Fibroblast of the aortic adventitia (primary cell): Measurements from ENCODE around the gene ARID3A. TPM values are rescaled to one million over a fixed set of nuclear protein-coding genes. Genes with fewer than 3 reads are reported as not detected.
"Not testable (repeated sequence)": the region's sequence is repeated elsewhere in the genome, so short reads cannot be mapped to it uniquely, and the experiment has no call there.

Experiments
- DNase-seq: peaks from one replicate; pipeline ENCODE4 v3.0.0-alpha.2; 2010; ENCODE audit warnings: low read depth
- H3K4me3 ChIP-seq: 2 replicates; pipeline ENCODE4 v1.5.1; 2011; ENCODE audit warnings: low read depth, mild to moderate bottlenecking, control low read depth, low read length, moderate library complexity
- total RNA-seq: library from RNA; depleted of rRNA; stranded (reverse); fragments of >200 nt; gene quantifications from 2 replicates; pipeline ENCODE4 v1.2.3, GENCODE V29; 2012; ENCODE audit warnings: low replicate concordance
- TF ChIP-seq, protein P1 (sequence below): IDR thresholded peaks from 2 replicates; pipeline ENCODE4 v1.5.1; 2011; ENCODE audit warnings: mild to moderate bottlenecking, low read length, control low read depth, inconsistent platforms; ENCODE audit not compliant: insufficient read depth

Gene ARID3A
- total RNA-seq, 1 donor: 11.2 TPM

DNA sequence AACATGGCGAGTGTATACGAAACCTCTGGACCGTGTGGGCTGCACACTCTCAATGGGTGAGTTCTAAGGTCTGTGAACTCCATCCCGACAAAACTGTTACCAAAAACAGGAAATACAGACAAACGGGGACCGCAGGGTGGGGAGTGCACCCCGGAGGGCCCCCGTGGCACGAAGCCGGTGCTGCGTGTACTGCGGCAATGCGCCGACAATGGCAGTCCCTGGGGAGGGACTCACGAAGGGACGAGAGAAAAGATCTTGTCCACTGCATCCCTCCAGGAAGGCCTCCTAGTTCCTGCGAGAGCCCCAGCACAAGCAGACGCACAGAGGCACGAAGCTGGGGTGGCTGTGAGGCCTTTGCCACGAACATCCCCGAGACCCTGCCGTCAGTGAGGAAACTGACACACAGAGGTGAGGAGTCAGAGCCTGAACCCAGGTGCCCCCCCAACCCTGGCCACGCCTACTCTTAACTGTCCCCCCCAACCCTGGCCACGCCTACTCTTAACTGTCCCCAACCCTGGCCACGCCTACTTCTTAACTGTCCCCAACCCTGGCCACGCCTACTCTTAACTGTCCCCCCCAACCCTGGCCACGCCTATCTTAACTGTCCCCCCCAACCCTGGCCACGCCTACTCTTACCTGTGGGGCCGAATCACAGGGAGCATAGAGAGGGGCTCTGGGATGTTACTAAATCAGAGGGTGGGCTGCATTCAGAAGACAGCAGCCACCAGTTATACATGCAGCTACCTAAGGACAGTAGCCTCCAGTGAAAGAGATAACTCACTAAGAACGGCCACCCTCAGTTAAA is 37.1 kb upstream of the ARID3A start:
- no peak for DNase-seq
- H3K4me3 ChIP-seq: no peak overlapping the region
- TF ChIP-seq, protein P1, sequence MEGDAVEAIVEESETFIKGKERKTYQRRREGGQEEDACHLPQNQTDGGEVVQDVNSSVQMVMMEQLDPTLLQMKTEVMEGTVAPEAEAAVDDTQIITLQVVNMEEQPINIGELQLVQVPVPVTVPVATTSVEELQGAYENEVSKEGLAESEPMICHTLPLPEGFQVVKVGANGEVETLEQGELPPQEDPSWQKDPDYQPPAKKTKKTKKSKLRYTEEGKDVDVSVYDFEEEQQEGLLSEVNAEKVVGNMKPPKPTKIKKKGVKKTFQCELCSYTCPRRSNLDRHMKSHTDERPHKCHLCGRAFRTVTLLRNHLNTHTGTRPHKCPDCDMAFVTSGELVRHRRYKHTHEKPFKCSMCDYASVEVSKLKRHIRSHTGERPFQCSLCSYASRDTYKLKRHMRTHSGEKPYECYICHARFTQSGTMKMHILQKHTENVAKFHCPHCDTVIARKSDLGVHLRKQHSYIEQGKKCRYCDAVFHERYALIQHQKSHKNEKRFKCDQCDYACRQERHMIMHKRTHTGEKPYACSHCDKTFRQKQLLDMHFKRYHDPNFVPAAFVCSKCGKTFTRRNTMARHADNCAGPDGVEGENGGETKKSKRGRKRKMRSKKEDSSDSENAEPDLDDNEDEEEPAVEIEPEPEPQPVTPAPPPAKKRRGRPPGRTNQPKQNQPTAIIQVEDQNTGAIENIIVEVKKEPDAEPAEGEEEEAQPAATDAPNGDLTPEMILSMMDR: no peak

DNA sequence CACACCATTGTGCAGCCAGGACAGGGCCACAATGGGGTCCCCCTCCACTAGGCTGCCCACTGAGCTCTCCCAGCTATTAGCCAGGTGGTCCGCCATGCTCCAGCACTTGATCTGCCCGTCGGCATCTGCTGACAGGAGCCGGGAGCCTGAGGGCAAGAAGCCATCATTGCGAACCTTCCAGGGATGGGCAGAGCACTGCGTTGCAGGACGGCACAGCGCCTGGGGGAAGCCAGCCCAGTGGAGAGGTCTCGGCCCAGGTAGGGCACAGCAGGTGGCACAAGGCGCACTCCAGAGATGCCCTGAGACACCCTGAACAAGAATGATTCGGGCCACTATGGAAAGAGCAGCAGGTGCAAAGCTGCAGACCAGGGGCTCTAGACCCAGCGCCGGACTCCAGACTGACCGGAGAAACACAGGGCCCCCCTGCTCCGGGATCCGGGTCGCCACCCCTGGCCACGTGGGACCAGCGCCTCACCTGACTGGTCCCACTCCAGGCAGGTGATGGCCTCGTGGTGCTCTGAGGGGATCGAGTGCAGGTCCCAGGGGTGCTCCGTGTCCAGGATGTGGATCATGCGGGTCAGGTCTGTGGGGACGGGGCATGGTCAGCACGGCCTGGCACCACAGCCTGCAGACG is 36.1 kb upstream of the ARID3A start:
- DNase-seq: no peak
- TF ChIP-seq, protein P1: no peak

DNA sequence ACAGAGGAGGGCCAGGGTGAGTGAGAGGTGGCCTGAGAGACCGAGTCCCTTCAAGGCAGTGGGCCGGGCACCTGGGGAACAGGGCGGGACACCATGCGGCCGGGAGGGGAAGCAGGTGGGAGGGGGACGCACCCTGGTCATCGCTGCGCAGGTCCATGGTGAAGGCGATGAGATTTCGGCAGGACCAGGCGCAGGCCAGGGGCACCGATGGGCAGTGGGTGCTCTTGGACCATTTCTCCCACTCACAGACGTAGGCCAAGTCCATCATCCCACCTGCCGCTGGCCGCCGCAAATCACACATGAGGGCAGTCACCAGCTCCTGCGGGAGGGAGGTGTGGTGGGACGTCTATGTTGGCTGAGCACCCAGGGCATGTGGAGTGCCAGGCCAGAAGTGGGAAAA is 35.0 kb upstream of the ARID3A start:
- TF ChIP-seq, protein P1: no peak
- DNase-seq: no peak
- no peak overlapping the region for H3K4me3 ChIP-seq

More for the DNA sequence above, 36.1 kb upstream of the ARID3A start:
- no peak overlapping the region for H3K4me3 ChIP-seq

DNA sequence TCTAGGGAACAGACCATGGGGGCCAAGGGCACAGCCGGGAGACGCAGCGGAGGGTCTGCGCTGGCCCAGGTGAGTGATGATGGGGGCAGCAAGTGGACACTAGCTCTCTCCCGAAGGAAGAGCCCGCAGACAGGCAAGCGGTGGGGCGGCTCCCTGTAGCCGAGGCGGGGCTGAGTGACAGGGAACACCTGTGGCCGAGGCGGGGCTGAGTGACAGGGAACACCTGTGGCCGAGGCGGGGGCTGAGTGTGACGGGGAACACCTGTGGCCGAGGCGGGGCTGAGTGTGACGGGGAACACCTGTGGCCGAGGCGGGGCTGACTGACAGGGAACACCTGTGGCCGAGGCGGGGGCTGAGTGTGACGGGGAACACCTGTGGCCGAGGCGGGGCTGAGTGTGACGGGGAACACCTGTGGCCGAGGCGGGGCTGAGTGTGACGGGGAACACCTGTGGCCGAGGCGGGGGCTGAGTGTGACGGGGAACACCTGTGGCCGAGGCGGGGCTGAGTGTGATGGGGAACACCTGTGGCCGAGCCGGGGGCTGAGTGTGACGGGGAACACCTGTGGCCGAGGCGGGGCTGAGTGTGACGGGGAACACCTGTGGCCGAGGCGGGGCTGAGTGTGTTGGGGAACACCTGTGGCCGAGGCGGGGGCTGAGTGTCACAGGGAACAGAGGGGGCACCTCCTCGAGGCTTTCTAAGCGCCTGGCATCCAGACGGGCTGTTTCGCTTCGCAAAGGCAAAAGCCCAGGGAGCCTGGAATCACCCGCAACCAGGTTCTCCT is 34.2 kb upstream of the ARID3A start:
- not testable (repeated sequence) for DNase-seq
- peak overlapping the region; percentile 83 for H3K4me3 ChIP-seq

DNA sequence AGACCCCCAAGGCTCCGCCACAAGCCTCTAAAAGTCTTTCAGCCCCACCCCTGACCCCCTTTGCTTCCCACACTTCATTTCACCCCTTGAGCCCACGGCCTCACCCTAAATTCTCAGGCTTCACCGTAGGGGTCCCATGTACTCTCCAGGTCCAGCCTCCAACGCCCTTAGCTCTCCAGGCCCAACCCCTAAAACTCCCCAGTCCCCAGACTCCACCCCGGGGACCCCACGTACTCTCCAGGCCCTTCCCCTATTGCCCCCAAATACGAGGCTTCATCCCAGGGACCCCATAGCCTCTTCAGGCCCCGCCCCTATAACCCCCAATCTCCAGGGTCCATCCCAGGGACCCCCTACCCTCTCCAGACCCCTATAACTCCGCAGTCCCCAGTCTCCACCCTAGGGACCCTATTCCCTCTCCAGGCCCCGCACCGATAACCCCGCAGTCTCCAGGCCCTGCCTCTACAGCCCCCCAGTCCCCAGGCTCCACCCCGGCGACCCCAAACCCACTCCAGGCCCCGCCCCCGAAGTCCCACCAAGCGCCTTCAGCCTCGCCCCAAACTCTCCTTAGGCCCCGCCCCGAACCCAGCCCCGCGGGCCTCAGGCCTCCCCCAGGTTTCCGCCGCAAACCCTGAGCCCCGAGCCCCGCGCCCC is 33.5 kb upstream of the ARID3A start:
- TF ChIP-seq, protein P1: no peak
- peak overlapping the region; percentile 83 for H3K4me3 ChIP-seq
- no peak for DNase-seq

DNA sequence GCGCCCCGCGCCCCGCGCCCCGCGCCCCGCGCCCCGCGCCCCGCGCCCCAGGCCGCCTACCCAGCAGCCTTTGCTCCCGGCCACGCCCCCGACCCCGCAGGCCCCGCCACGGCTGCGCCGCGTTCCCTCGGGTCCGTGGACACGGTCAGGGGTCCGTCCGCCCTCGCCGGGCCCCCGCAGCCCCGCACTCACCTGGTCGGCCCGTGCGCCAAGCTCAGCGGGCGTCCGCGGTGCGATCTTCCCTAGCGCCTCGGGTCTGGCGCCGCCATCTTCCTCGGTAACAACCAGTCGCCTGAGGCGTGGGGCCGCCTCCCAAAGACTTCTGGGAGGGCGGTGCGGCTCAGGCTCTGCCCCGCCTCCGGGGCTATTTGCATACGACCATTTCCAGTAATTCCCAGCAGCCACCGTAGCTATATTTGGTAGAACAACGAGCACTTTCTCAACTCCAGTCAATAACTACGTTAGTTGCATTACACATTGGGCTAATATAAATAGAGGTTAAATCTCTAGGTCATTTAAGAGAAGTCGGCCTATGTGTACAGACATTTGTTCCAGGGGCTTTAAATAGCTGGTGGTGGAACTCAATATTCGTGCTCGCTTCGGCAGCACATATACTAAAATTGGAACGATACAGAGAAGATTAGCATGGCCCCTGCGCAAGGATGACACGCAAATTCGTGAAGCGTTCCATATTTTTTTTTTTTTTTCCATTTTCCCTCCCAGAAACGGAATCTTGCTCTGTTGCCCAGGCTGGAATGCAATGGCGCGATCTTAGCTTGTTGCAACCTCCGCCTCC is 32.7 kb upstream of the ARID3A start, which contains the start of the genes MED16 and RNU6-9:
Gene MED16, minus strand, starts transcription at position 294 of the 796 bp plus-strand sequence. CDS start 2,056 bp downstream, outside the sequence.
Gene RNU6-9, plus strand, starts transcription at position 591 of the 796 bp plus-strand sequence.
- peak within 1 kb of the TSS; percentile 83 for H3K4me3 ChIP-seq
- peak; percentile 95 for DNase-seq
- TF ChIP-seq, protein P1: no peak
